ENCODE data around the gene MRPS33.
A peak's percentile ranks its signal among the peaks of the same experiment; 100 is the strongest.

The MRPS33 gene
- total RNA-seq, result 14.2 to 15.0 (median 14.9) reads per million in 3 donors

GRCh38 chr7:141014524-141015395 lies at the start of gene MRPS33:
Gene MRPS33 (minus strand): TSS chr7:141014952. CDS start chr7:141010633, 4,319 bp downstream.
- H3K36me3 ChIP-seq (ENCODE audit: control insufficient read depth, insufficient read depth, low read length), result no peaks in the 10 kb centered on the region
- peak within 1 kb of the TSS; percentile 99 for H3K27ac ChIP-seq (ENCODE audit: insufficient read depth, low read length, poor library complexity, severe bottlenecking)
- peak within 1 kb of the TSS; percentile 55 for H3K4me3 ChIP-seq (ENCODE audit: insufficient read depth, low read depth, low read length, poor library complexity, severe bottlenecking)
- no peaks in the 10 kb centered on the region for H3K9me3 ChIP-seq (ENCODE audit: control insufficient read depth, low read length)
- DNase-seq, result peak; percentile 83 to 91 (median 90)
- no peaks in the 10 kb centered on the region for H3K27me3 ChIP-seq (replicated peaks; ENCODE audit: control insufficient read depth, insufficient read depth, low read length, poor library complexity, severe bottlenecking)
- peaks cover 6% of the 10 kb centered on the region for H3K4me1 ChIP-seq (ENCODE audit: control insufficient read depth, insufficient read depth, low read length, poor library complexity, severe bottlenecking)

GRCh38 chr7:141057788-141058187 lies 43.0 kb upstream of the MRPS33 start:
- H3K27ac ChIP-seq (ENCODE audit: insufficient read depth, low read length, poor library complexity, severe bottlenecking), result no peak overlapping the region
- no peaks in the 10 kb centered on the region for H3K9me3 ChIP-seq (ENCODE audit: control insufficient read depth, low read length)
- no peak overlapping the region for H3K4me3 ChIP-seq (ENCODE audit: insufficient read depth, low read depth, low read length, poor library complexity, severe bottlenecking)
- H3K27me3 ChIP-seq (replicated peaks; ENCODE audit: control insufficient read depth, insufficient read depth, low read length, poor library complexity, severe bottlenecking), result no peaks in the 10 kb centered on the region
- H3K36me3 ChIP-seq (ENCODE audit: control insufficient read depth, insufficient read depth, low read length), result no peaks in the 10 kb centered on the region
- H3K4me1 ChIP-seq (ENCODE audit: control insufficient read depth, insufficient read depth, low read length, poor library complexity, severe bottlenecking), result peaks cover 8% of the 10 kb centered on the region
- DNase-seq, result no peak

GRCh38 chr7:141055146-141055545 lies 40.4 kb upstream of the MRPS33 start:
- peaks cover 10% of the 10 kb centered on the region for H3K4me1 ChIP-seq (ENCODE audit: control insufficient read depth, insufficient read depth, low read length, poor library complexity, severe bottlenecking)
- no peak overlapping the region for H3K4me3 ChIP-seq (ENCODE audit: insufficient read depth, low read depth, low read length, poor library complexity, severe bottlenecking)
- no peak for DNase-seq
- H3K27ac ChIP-seq (ENCODE audit: insufficient read depth, low read length, poor library complexity, severe bottlenecking), result no peak overlapping the region
- no peaks in the 10 kb centered on the region for H3K27me3 ChIP-seq (replicated peaks; ENCODE audit: control insufficient read depth, insufficient read depth, low read length, poor library complexity, severe bottlenecking)
- no peaks in the 10 kb centered on the region for H3K9me3 ChIP-seq (ENCODE audit: control insufficient read depth, low read length)
- H3K36me3 ChIP-seq (ENCODE audit: control insufficient read depth, insufficient read depth, low read length), result no peaks in the 10 kb centered on the region

GRCh38 chr7:141053626-141054025 lies 38.9 kb upstream of the MRPS33 start:
- peak; percentile 43 to 52 (median 51) for DNase-seq
- peaks cover 10% of the 10 kb centered on the region for H3K4me1 ChIP-seq (ENCODE audit: control insufficient read depth, insufficient read depth, low read length, poor library complexity, severe bottlenecking)
- peak overlapping the region; percentile 40 for H3K27ac ChIP-seq (ENCODE audit: insufficient read depth, low read length, poor library complexity, severe bottlenecking)
- no peaks in the 10 kb centered on the region for H3K27me3 ChIP-seq (replicated peaks; ENCODE audit: control insufficient read depth, insufficient read depth, low read length, poor library complexity, severe bottlenecking)
- no peaks in the 10 kb centered on the region for H3K9me3 ChIP-seq (ENCODE audit: control insufficient read depth, low read length)
- no peak overlapping the region for H3K4me3 ChIP-seq (ENCODE audit: insufficient read depth, low read depth, low read length, poor library complexity, severe bottlenecking)
- no peaks in the 10 kb centered on the region for H3K36me3 ChIP-seq (ENCODE audit: control insufficient read depth, insufficient read depth, low read length)

- H3K4me3 ChIP-seq (ENCODE audit: insufficient read depth, low read depth, low read length, poor library complexity, severe bottlenecking), result no peak overlapping the region
- no peak for DNase-seq
- no peaks in the 10 kb centered on the region for H3K9me3 ChIP-seq (ENCODE audit: control insufficient read depth, low read length)
- H3K27me3 ChIP-seq (replicated peaks; ENCODE audit: control insufficient read depth, insufficient read depth, low read length, poor library complexity, severe bottlenecking), result no peaks in the 10 kb centered on the region
- H3K36me3 ChIP-seq (ENCODE audit: control insufficient read depth, insufficient read depth, low read length), result no peaks in the 10 kb centered on the region
- no peak overlapping the region for H3K27ac ChIP-seq (ENCODE audit: insufficient read depth, low read length, poor library complexity, severe bottlenecking)
- no peaks in the 10 kb centered on the region for H3K4me1 ChIP-seq (ENCODE audit: control insufficient read depth, insufficient read depth, low read length, poor library complexity, severe bottlenecking)
These were observed 31.3 kb upstream of the MRPS33 start for GRCh38 chr7:141045842-141046620.

- DNase-seq, result no peak
- Histone ChIP-seq H3K36me3 (ENCODE audit: control insufficient read depth, insufficient read depth, low read length) (no peaks in the 10 kb centered on the region), H3K4me1 (ENCODE audit: control insufficient read depth, insufficient read depth, low read length, poor library complexity, severe bottlenecking) (no peaks in the 10 kb centered on the region), H3K27ac (ENCODE audit: insufficient read depth, low read length, poor library complexity, severe bottlenecking) (no peak overlapping the region), H3K27me3 (replicated peaks; ENCODE audit: control insufficient read depth, insufficient read depth, low read length, poor library complexity, severe bottlenecking) (no peaks in the 10 kb centered on the region), H3K9me3 (ENCODE audit: control insufficient read depth, low read length) (no peaks in the 10 kb centered on the region), H3K4me3 (ENCODE audit: insufficient read depth, low read depth, low read length, poor library complexity, severe bottlenecking) (no peak overlapping the region)
These were observed 30.5 kb upstream of the MRPS33 start for GRCh38 chr7:141045126-141045841.

GRCh38 chr7:141043616-141044015 lies 28.9 kb upstream of the MRPS33 start:
- no peak for DNase-seq
- Histone ChIP-seq H3K4me3 (ENCODE audit: insufficient read depth, low read depth, low read length, poor library complexity, severe bottlenecking) (no peak overlapping the region), H3K36me3 (ENCODE audit: control insufficient read depth, insufficient read depth, low read length) (no peaks in the 10 kb centered on the region)

GRCh38 chr7:141042222-141043193 lies 27.8 kb upstream of the MRPS33 start:
- DNase-seq, result no peak
- Histone ChIP-seq H3K36me3 (ENCODE audit: control insufficient read depth, insufficient read depth, low read length) (no peaks in the 10 kb centered on the region), H3K4me3 (ENCODE audit: insufficient read depth, low read depth, low read length, poor library complexity, severe bottlenecking) (no peak overlapping the region), H3K27ac (ENCODE audit: insufficient read depth, low read length, poor library complexity, severe bottlenecking) (no peak overlapping the region), H3K9me3 (ENCODE audit: control insufficient read depth, low read length) (no peaks in the 10 kb centered on the region), H3K4me1 (ENCODE audit: control insufficient read depth, insufficient read depth, low read length, poor library complexity, severe bottlenecking) (no peaks in the 10 kb centered on the region), H3K27me3 (replicated peaks; ENCODE audit: control insufficient read depth, insufficient read depth, low read length, poor library complexity, severe bottlenecking) (no peaks in the 10 kb centered on the region)

More at GRCh38 chr7:141043616-141044015, 28.9 kb upstream of the MRPS33 start:
- Histone ChIP-seq H3K27me3 (replicated peaks; ENCODE audit: control insufficient read depth, insufficient read depth, low read length, poor library complexity, severe bottlenecking) (no peaks in the 10 kb centered on the region), H3K4me1 (ENCODE audit: control insufficient read depth, insufficient read depth, low read length, poor library complexity, severe bottlenecking) (no peaks in the 10 kb centered on the region), H3K27ac (ENCODE audit: insufficient read depth, low read length, poor library complexity, severe bottlenecking) (no peak overlapping the region), H3K9me3 (ENCODE audit: control insufficient read depth, low read length) (no peaks in the 10 kb centered on the region)

GRCh38 chr7:141039376-141039775 lies 24.6 kb upstream of the MRPS33 start:
- no peak overlapping the region for H3K4me3 ChIP-seq (ENCODE audit: insufficient read depth, low read depth, low read length, poor library complexity, severe bottlenecking)
- H3K27me3 ChIP-seq (replicated peaks; ENCODE audit: control insufficient read depth, insufficient read depth, low read length, poor library complexity, severe bottlenecking), result no peaks in the 10 kb centered on the region
- no peaks in the 10 kb centered on the region for H3K36me3 ChIP-seq (ENCODE audit: control insufficient read depth, insufficient read depth, low read length)
- DNase-seq, result no peak
- no peaks in the 10 kb centered on the region for H3K4me1 ChIP-seq (ENCODE audit: control insufficient read depth, insufficient read depth, low read length, poor library complexity, severe bottlenecking)
- H3K9me3 ChIP-seq (ENCODE audit: control insufficient read depth, low read length), result no peaks in the 10 kb centered on the region
- no peak overlapping the region for H3K27ac ChIP-seq (ENCODE audit: insufficient read depth, low read length, poor library complexity, severe bottlenecking)

All from effector memory CD4-positive, alpha-beta T cell (primary cell).